HG03108 (cell line): ENCODE results near the gene CA4.
"Not testable (repeated sequence)": the region's sequence is repeated elsewhere in the genome, so short reads cannot be mapped to it uniquely, and the experiment has no call there.

ENCODE experiments used
- ATAC-seq: cut with Tn5 transposase; IDR thresholded peaks from one replicate; pipeline ENCODE4 v1.9.1; 2021; ENCODE audit warnings: moderate library complexity; ENCODE audit not compliant: unreplicated experiment

The CA4 gene

GRCh38 chr17:60171753-60172079 lies 21.9 kb downstream of the CA4 start:
- ATAC-seq, result no peak

GRCh38 chr17:60173304-60173819 lies 23.6 kb downstream of the CA4 start:
- no peak for ATAC-seq

GRCh38 chr17:60174035-60174434 lies 24.3 kb downstream of the CA4 start:
- no peak for ATAC-seq

GRCh38 chr17:60174767-60175166 lies 25.0 kb downstream of the CA4 start:
- ATAC-seq, result not testable (repeated sequence)

- not testable (repeated sequence) for ATAC-seq
Measured at GRCh38 chr17:60176763-60177162, 27.0 kb downstream of the CA4 start.

GRCh38 chr17:60178180-60178579 lies 28.4 kb downstream of the CA4 start:
- ATAC-seq, result not testable (repeated sequence)

GRCh38 chr17:60180380-60180779 lies 30.6 kb downstream of the CA4 start:
- ATAC-seq, result not testable (repeated sequence)

GRCh38 chr17:60186372-60186771 lies 36.6 kb downstream of the CA4 start:
- not testable (repeated sequence) for ATAC-seq

- ATAC-seq, result not testable (repeated sequence)
Measured at GRCh38 chr17:60186846-60187745, 37.3 kb downstream of the CA4 start.

- no peak for ATAC-seq
Measured at GRCh38 chr17:60188759-60189158, 39.0 kb downstream of the CA4 start.

GRCh38 chr17:60190032-60190431 lies 40.3 kb downstream of the CA4 start:
- ATAC-seq, result not testable (repeated sequence)

- ATAC-seq, result not testable (repeated sequence)
Measured at GRCh38 chr17:60193032-60193431, 43.3 kb downstream of the CA4 start.

GRCh38 chr17:60193482-60193881 lies 43.7 kb downstream of the CA4 start:
- no peak for ATAC-seq

GRCh38 chr17:60194141-60194540 lies 44.4 kb downstream of the CA4 start:
- ATAC-seq, result not testable (repeated sequence)

- not testable (repeated sequence) for ATAC-seq
Measured at GRCh38 chr17:60198630-60199029, 48.9 kb downstream of the CA4 start.

GRCh38 chr17:60205782-60206181 lies 56.0 kb downstream of the CA4 start:
- ATAC-seq, result not testable (repeated sequence)

- ATAC-seq, result not testable (repeated sequence)
Measured at GRCh38 chr17:60208302-60208701, 58.5 kb downstream of the CA4 start.
